BLaER1 treated with 17β-estradiol and CSF1 and Interleukin-3, amounts not matched to agents 10 nM and 100 nM (cell line): ENCODE data around the gene ANKMY2.

Experiments used
- H3K27ac ChIP-seq, 11 experiments: shearing (Covaris generic); formaldehyde crosslinking; 2 replicates each; pipeline ENCODE4 v1.8.1; 2022
- H3K27me3 ChIP-seq, 11 experiments: shearing (Covaris generic); formaldehyde crosslinking; 2 replicates each; pipeline ENCODE4 v1.8.1; 2022
- H3K36me3 ChIP-seq, 11 experiments: shearing (Covaris generic); formaldehyde crosslinking; 2 replicates each; pipeline ENCODE4 v1.8.1; 2022
- H3K4me1 ChIP-seq, 10 experiments: shearing (Covaris generic); formaldehyde crosslinking; 2 replicates each; pipeline ENCODE4 v1.8.1; 2022
- H3K4me2 ChIP-seq, 11 experiments: shearing (Covaris generic); formaldehyde crosslinking; 2 replicates each; pipeline ENCODE4 v1.8.1; 2022
- H3K4me3 ChIP-seq, 10 experiments: shearing (Covaris generic); formaldehyde crosslinking; 2 replicates each; pipeline ENCODE4 v1.8.1; 2022
- H3K9ac ChIP-seq, 11 experiments: shearing (Covaris generic); formaldehyde crosslinking; 2 replicates each; pipeline ENCODE4 v1.8.1; 2022
- H3K9me3 ChIP-seq, 11 experiments: shearing (Covaris generic); formaldehyde crosslinking; replicated peaks in 1 of 11; 2 replicates each; pipeline ENCODE4 v1.8.1; 2022
- H4K20me1 ChIP-seq, 11 experiments: shearing (Covaris generic); formaldehyde crosslinking; 2 replicates each; pipeline ENCODE4 v1.8.1; 2022
- Cebpa-rat ChIP-seq, 11 experiments: shearing (Covaris generic); IDR thresholded peaks; 2 replicates each; pipeline ENCODE4 v1.8.1; 2022

ANKMY2 gene

GRCh38 chr7:16586081-16586874 lies 59.3 kb downstream of the ANKMY2 start:
- Histone ChIP-seq H3K27ac (no peak overlapping the region), H3K36me3 (no peaks in the 10 kb centered on the region), H3K9me3 (peaks cover 0 to 12% (median 0%) of the 10 kb centered on the region in 11 experiments; a peak in 3 of 22 replicates), H4K20me1 (no peaks in the 10 kb centered on the region), H3K4me1 (peaks cover 0 to 10% (median 6%) of the 10 kb centered on the region in 10 experiments; a peak in 11 of 20 replicates), H3K27me3 (peaks cover 0 to 3% (median 0%) of the 10 kb centered on the region in 11 experiments; a peak in 2 of 22 replicates), H3K4me3 (peak overlapping the region in 2 of 10 experiments; percentile 26 to 47; a peak in 3 of 20 replicates), H3K9ac (no peak overlapping the region), H3K4me2 (peak overlapping the region; percentile 49 to 63 (median 58); a peak in 20 of 22 replicates)
- no peak for TF ChIP-seq Cebpa-rat (IDR thresholded peaks at IDR 0.05)

GRCh38 chr7:16585540-16585939 lies 60.0 kb downstream of the ANKMY2 start:
- Histone ChIP-seq H3K4me2 (no peak overlapping the region; a peak in 1 of 22 replicates), H4K20me1 (no peaks in the 10 kb centered on the region), H3K9me3 (peaks cover 0 to 12% (median 0%) of the 10 kb centered on the region in 11 experiments; a peak in 3 of 22 replicates), H3K9ac (no peak overlapping the region), H3K4me3 (no peak overlapping the region), H3K4me1 (peaks cover 0 to 10% (median 6%) of the 10 kb centered on the region in 10 experiments; a peak in 11 of 20 replicates), H3K27me3 (peaks cover 0 to 3% (median 0%) of the 10 kb centered on the region in 11 experiments; a peak in 2 of 22 replicates), H3K27ac (no peak overlapping the region), H3K36me3 (no peaks in the 10 kb centered on the region)
- TF ChIP-seq Cebpa-rat (IDR thresholded peaks at IDR 0.05), result no peak

DNA sequence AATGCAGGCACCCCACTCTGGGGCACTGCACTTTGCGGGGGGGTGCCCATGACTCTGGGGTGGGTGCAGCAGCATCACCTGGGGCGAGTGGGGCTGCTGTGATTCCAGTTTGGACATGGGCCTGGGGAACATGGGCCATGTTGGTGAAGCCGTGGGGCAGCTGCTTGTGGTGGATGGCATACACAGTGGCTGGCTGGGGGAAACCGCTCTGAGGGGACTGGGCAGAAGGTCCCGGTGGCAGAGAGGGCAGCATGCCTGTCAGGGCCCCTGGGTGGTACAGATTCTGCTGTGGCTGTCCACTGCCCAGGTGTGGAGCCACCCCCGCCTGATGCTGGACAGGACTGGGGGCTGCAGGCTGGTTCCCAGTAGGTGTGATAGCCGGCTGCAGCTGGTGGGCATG lies 61.7 kb downstream of the ANKMY2 start:
- no peak for TF ChIP-seq Cebpa-rat (IDR thresholded peaks at IDR 0.05)
- Histone ChIP-seq H3K9ac (no peak overlapping the region), H3K9me3 (peaks cover 0 to 12% (median 0%) of the 10 kb centered on the region in 11 experiments; a peak in 3 of 22 replicates), H3K27me3 (peaks cover 0 to 3% (median 0%) of the 10 kb centered on the region in 11 experiments; a peak in 2 of 22 replicates), H3K4me3 (no peak overlapping the region), H3K36me3 (no peaks in the 10 kb centered on the region), H4K20me1 (no peaks in the 10 kb centered on the region), H3K4me2 (no peak overlapping the region), H3K27ac (no peak overlapping the region), H3K4me1 (peaks cover 0 to 5% (median 0%) of the 10 kb centered on the region in 10 experiments; a peak in 4 of 20 replicates)

DNA sequence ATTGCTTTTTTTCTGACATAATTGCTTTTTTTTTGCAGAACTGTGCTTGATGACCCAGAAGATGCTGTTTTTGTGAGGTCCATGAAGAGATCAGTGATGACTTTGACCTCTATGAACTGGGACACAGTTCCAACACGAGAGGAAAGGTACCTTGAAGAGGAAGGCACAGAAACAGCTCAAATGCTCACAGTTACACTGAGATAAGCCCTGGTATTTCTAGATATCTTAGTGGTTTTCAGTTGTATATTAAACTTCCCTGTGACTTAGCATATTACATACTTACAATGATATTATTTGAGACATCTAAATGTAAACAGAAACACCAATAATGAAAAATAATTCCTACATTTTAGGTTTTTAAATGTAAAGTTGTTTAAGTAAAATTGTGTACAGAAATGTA lies 64.3 kb downstream of the ANKMY2 start:
- Histone ChIP-seq H3K9me3 (peaks cover 0 to 10% (median 0%) of the 10 kb centered on the region in 11 experiments; a peak in 3 of 22 replicates), H4K20me1 (no peaks in the 10 kb centered on the region), H3K4me2 (no peak overlapping the region), H3K27me3 (peaks cover 0 to 2% (median 0%) of the 10 kb centered on the region in 11 experiments; a peak in 2 of 22 replicates), H3K4me1 (no peaks in the 10 kb centered on the region; a peak in 1 of 20 replicates), H3K4me3 (no peak overlapping the region), H3K9ac (no peak overlapping the region), H3K27ac (no peak overlapping the region), H3K36me3 (no peaks in the 10 kb centered on the region)
- TF ChIP-seq Cebpa-rat (IDR thresholded peaks at IDR 0.05), result no peak

GRCh38 chr7:16579216-16579615 lies 66.3 kb downstream of the ANKMY2 start:
- Histone ChIP-seq H3K9ac (no peak overlapping the region), H3K4me1 (no peaks in the 10 kb centered on the region), H3K4me3 (no peak overlapping the region), H3K27ac (no peak overlapping the region), H3K4me2 (no peak overlapping the region), H3K27me3 (no peaks in the 10 kb centered on the region), H3K9me3 (no peaks in the 10 kb centered on the region), H4K20me1 (no peaks in the 10 kb centered on the region), H3K36me3 (no peaks in the 10 kb centered on the region)
- no peak for TF ChIP-seq Cebpa-rat (IDR thresholded peaks at IDR 0.05)

DNA sequence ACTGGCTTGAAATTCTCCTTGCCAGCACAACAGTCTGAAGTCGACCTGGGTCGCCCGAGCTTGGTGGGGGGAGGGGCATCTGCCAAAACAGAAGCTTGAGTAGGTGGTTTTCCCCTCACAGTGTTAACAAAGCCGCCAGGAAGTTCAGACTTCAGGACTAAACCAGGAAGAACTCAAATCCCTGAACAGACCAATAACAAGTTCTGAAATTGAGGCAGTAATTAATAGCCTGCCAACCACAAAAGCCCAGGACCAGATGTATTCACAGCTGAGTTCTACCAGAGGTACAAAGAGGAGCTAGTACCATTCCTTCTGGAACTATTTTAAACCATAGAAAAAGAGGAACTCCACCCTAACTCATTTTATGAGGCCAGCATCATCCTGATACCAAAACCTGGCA lies 73.6 kb downstream of the ANKMY2 start:
- Histone ChIP-seq H3K27ac (no peak overlapping the region), H3K4me2 (no peak overlapping the region), H3K36me3 (no peaks in the 10 kb centered on the region), H3K4me3 (no peak overlapping the region), H3K4me1 (no peaks in the 10 kb centered on the region), H3K27me3 (no peaks in the 10 kb centered on the region), H4K20me1 (no peaks in the 10 kb centered on the region), H3K9ac (no peak overlapping the region), H3K9me3 (no peaks in the 10 kb centered on the region)
- TF ChIP-seq Cebpa-rat (IDR thresholded peaks at IDR 0.05), result no peak

DNA sequence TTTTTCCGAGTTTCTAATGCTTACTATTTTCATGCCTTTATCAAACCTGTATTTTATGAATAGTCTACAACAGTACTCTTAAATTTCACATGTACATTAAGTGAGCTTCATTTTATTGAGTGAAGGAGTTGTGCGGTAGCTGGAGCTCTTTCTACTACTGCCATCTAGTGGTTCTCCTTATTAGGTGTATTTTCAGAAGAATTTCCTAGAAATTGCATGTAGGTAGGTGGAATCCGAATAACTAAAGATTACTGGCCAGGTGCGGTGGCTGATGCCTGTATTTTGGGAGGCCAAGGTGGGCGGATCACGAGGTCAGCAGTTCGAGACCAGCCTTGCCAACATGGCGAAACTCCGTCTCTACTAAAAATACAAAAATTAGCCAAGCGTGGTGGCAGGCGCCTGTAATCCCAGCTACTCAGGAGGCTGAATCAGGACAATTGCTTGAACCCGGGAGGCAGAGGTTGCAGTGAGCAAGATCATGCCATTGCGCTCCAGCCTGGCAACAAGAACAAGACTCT lies 80.6 kb downstream of the ANKMY2 start:
- peaks cover 0 to 15% (median 5%) of the 10 kb centered on the region in 10 experiments; a peak in 11 of 20 replicates for H3K4me1 ChIP-seq
- no peak overlapping the region for H3K9ac ChIP-seq
- TF ChIP-seq Cebpa-rat (IDR thresholded peaks at IDR 0.05), result no peak
- H3K9me3 ChIP-seq, result no peaks in the 10 kb centered on the region
- no peak overlapping the region for H3K4me2 ChIP-seq
- no peaks in the 10 kb centered on the region for H4K20me1 ChIP-seq
- H3K36me3 ChIP-seq, result no peaks in the 10 kb centered on the region
- H3K27ac ChIP-seq, result no peak overlapping the region
- H3K4me3 ChIP-seq, result no peak overlapping the region
- no peaks in the 10 kb centered on the region for H3K27me3 ChIP-seq

GRCh38 chr7:16564023-16564380 lies 81.6 kb downstream of the ANKMY2 start:
- Histone ChIP-seq H3K4me1 (peaks cover 0 to 15% (median 5%) of the 10 kb centered on the region in 10 experiments; a peak in 11 of 20 replicates), H3K36me3 (no peaks in the 10 kb centered on the region), H4K20me1 (no peaks in the 10 kb centered on the region), H3K9me3 (no peaks in the 10 kb centered on the region), H3K4me2 (peak overlapping the region in 3 of 11 experiments; percentile 28 to 42 (median 34); a peak in 8 of 22 replicates), H3K4me3 (no peak overlapping the region), H3K9ac (no peak overlapping the region), H3K27me3 (no peaks in the 10 kb centered on the region), H3K27ac (no peak overlapping the region)
- TF ChIP-seq Cebpa-rat (IDR thresholded peaks at IDR 0.05), result no peak

DNA sequence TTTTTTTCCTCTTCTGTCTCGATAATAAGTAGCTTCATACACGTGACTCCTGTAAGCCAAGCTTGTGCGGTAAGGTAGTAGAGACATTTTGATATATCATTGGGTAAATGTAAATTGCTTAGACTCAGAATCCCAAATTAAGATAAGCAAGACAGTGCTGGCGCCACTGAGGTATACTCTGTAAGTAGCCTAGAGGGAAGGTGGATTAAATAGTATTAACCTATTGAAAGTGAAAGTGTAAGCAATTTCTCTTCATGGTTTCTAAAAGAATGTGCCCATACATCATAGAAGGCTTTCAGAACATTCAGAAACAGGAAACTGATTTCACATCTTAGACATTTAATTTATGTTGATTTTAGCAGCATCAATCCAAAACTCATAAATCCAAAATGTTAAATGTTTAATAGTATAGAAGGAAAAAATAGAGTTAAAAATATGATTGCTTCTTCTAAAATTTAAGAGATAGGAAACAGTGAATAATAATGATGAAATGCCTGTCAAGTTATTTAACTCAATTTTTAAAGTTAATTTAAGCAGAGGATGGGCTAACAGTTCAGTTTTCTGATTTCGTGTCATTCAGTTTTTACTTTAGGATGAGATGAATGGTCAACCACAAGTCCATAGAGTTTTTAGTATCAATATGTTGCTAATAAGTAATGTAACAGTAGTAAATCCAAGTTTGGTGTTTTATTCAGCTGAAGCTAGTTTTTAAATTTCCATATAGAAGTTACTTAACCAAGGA lies 82.1 kb downstream of the ANKMY2 start:
- Histone ChIP-seq H3K27ac (no peak overlapping the region), H3K36me3 (no peaks in the 10 kb centered on the region), H3K27me3 (no peaks in the 10 kb centered on the region), H4K20me1 (no peaks in the 10 kb centered on the region), H3K4me2 (peak overlapping the region; percentile 17 to 47 (median 41); a peak in 18 of 22 replicates), H3K4me1 (peaks cover 0 to 15% (median 5%) of the 10 kb centered on the region in 10 experiments; a peak in 11 of 20 replicates), H3K4me3 (no peak overlapping the region), H3K9me3 (no peaks in the 10 kb centered on the region), H3K9ac (no peak overlapping the region)
- no peak for TF ChIP-seq Cebpa-rat (IDR thresholded peaks at IDR 0.05)
